ENCODE measurements around the gene ZNF318.

GRCh38 chr6:43290339-43290904, 79.0 kb downstream of the ZNF318 start:
- TF ChIP-seq, protein P1, sequence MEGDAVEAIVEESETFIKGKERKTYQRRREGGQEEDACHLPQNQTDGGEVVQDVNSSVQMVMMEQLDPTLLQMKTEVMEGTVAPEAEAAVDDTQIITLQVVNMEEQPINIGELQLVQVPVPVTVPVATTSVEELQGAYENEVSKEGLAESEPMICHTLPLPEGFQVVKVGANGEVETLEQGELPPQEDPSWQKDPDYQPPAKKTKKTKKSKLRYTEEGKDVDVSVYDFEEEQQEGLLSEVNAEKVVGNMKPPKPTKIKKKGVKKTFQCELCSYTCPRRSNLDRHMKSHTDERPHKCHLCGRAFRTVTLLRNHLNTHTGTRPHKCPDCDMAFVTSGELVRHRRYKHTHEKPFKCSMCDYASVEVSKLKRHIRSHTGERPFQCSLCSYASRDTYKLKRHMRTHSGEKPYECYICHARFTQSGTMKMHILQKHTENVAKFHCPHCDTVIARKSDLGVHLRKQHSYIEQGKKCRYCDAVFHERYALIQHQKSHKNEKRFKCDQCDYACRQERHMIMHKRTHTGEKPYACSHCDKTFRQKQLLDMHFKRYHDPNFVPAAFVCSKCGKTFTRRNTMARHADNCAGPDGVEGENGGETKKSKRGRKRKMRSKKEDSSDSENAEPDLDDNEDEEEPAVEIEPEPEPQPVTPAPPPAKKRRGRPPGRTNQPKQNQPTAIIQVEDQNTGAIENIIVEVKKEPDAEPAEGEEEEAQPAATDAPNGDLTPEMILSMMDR (IDR thresholded peaks at IDR 0.05 in 2 of 3, conservative IDR thresholded peaks at IDR 0.05 in 1 of 3; ENCODE audit: control insufficient read depth in 2 of 3, extremely low read depth in 1 of 3, insufficient read depth in 1 of 3, low read depth in 3 of 3, low read length in 3 of 3): no peak
- TF ChIP-seq ZNF274 (IDR thresholded peaks at IDR 0.05; ENCODE audit: insufficient read depth, insufficient read length): no peak
- no peak for TF ChIP-seq SPI1 (IDR thresholded peaks at IDR 0.05; ENCODE audit: borderline replicate concordance, insufficient read depth, low read depth, low read length)
- no peak for TF ChIP-seq POLR2AphosphoS2 (IDR thresholded peaks at IDR 0.05; ENCODE audit: low read depth, low read length)
- TF ChIP-seq RAD51 (IDR thresholded peaks at IDR 0.05): no peak
- TF ChIP-seq EP300 (IDR thresholded peaks at IDR 0.05; ENCODE audit: borderline replicate concordance in 1 of 2, control insufficient read depth in 1 of 2, low read depth in 2 of 2, low read length in 2 of 2): no peak
- TF ChIP-seq YY1 (IDR thresholded peaks at IDR 0.05; ENCODE audit: low read depth, low read length): no peak
- TF ChIP-seq POLR2A (IDR thresholded peaks at IDR 0.05; ENCODE audit: low read depth, low read length): no peak
- no peak for TF ChIP-seq POLR2AphosphoS5 (IDR thresholded peaks at IDR 0.05; ENCODE audit: low read length)
- TF ChIP-seq USF1 (IDR thresholded peaks at IDR 0.05; ENCODE audit: borderline replicate concordance, extremely low read length, insufficient read depth, low read depth, low read length): no peak
- no peak for TF ChIP-seq POU2F2 (IDR thresholded peaks at IDR 0.05; ENCODE audit: borderline replicate concordance, low read depth, low read length)
- TF ChIP-seq KDM1A (IDR thresholded peaks at IDR 0.05; ENCODE audit: borderline replicate concordance): no peak
